Stimulated activated CD8-positive, alpha-beta memory T cell treated with anti-CD3 and anti-CD28 coated beads, Interleukin-15, amount 100 ng/mL, for 48 hours (primary cell): ENCODE measurements around the gene SNX21.
A peak's percentile ranks its signal among the peaks of the same experiment; 100 is the strongest.
"Not testable (repeated sequence)": the region's sequence is repeated elsewhere in the genome, so short reads cannot be mapped to it uniquely, and the experiment has no call there.

ENCODE experiments used
- DNase-seq, 2 donors: peaks; one replicate each; pipeline ENCODE4 v3.0.0-alpha.2; 2020; ENCODE audit warnings: low read depth in 2 of 2

Gene SNX21

GRCh38 chr20:45823949-45824835 is 9.4 kb upstream of the SNX21 start:
- DNase-seq = peak; percentile 22 to 28

- no peak for DNase-seq
Observed at GRCh38 chr20:45826381-45827019, 7.1 kb upstream of the SNX21 start.

DNA sequence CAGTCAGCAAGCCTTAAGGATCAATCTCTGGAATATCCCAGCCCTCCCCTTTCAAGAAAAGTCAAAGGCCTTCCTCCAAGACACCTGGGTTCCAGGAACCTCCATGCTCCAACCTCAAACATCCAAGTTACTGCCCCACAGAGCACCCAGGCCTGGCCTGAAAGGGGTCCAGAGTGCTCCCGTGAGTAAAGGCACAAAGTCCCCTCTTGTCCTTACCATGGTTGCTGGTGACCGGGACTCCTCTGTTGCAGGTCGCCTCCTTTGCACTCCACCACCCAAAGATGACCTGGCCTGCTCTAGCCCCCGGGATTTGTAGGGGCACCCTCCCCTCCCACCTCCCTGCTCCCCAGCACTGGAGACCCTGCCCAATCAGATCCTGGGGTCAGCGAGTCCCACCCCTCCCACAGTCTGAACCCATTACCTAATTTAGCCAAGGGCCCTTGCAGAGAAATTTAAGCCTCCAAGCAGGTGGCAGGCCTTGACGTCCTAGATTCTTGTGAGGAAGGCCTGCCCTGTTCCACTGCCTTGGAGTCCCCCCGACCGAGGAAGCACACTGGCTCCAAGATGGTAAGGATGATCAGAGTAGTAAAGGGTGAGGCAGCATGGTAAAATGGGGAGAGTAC is 6.5 kb upstream of the SNX21 start, which contains the start of gene TNNC2:
Gene TNNC2, minus strand, starts transcription at position 283 of the 623 bp plus-strand sequence. Its CDS starts 64 bp downstream, at position 219.
- DNase-seq = no peak

DNA sequence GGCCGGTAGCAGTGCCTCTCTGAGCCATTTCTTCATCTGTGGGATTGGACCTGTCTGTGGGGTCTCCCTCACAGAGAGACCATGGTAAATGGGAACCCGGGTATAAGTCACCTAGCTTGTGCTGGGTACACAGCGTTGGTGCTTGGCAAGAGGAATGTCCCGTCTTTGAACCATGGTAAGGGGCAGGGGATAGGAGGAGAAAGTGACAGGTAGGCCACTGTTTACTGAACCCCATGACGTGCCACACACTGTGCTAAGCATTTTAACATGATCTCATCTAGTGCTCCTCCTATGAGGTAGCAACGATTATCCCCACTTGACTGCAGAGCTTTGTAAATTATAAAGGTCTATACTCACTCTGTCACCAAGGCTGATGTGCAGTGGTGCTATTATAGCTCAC is 5.9 kb upstream of the SNX21 start:
- DNase-seq = no peak

DNA sequence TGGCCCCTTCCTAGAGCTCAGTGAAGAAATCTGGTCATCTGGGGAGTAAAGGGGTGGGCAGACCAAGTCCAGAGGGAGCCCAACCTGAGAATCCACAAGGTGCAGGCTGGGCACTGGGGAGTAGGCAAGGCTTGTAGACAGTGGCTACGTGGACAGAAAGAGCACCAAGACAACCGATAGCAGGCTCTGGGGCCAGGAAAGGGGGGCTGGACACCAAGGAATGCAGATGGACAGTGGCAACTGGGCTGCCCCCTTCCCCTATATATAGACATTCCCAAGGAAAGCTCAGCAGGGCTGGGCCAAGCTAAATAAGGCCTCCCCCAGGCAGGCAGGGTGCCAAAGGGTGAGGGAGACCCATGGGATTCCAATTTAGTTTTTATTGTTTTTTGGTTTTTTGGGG is 5.0 kb upstream of the SNX21 start:
- no peak for DNase-seq

DNA sequence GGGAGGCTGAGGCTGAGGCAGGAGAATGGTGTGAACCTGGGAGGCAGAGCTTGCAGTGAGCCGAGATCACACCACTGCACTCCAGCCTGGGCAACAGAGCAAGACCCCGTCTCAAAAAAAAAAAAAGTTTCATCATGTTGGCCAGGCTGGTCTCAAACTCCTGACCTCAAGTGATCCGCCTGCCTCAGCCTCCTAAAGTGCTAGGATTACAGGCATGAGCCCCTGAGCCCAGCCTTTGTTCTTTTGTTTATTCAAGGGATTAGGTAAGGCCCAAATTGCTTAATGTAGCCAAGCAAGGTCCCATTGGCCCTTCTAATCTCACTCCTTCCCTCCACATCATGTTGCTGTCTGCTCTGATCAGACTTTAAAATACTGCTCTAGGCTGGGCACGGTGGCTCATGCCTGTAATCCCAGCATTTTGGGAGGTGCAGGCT is 3.9 kb upstream of the SNX21 start:
- DNase-seq = not testable (repeated sequence)

DNA sequence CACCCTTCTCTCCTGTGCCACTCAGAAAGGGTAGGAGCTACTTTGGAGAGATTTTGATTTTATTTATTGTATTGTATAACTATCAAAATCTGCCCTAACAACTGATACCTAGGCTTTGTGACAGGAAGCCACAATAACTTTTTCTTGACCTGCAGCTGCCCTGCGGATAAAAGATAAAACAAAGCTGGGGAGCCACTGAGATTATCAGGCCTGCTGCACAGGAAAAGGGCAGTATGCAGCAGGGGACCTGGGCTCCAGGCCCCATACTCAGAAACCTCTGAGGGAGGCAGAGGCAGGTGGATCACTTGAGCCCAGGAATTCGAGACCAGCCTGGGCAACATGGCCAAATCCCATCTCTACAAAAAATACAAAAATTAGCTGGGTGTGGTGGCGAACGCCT is 980 bp upstream of the SNX21 start:
- no peak for DNase-seq

- peak in 1 of 2 donors; percentile 35 for DNase-seq
Observed at GRCh38 chr20:45833883-45834796, 541 bp downstream of the SNX21 start.

DNA sequence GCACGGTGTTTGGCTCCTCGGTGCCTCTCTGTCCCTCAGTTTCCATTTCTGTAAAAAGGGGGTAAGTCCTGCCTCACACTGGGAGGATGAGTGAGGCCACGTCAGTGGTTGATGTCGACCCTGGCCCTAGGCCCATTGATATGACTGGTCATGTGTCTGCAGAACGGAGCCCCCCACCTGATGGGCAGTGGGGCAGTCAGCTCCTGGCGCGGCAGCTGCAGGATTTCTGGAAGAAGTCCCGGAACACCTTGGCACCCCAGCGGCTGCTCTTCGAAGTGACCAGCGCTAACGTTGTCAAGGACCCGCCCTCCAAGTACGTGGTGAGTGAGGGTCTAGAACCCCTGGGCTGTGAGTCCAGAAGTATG is 1.2 kb downstream of the SNX21 start:
- no peak for DNase-seq

DNA sequence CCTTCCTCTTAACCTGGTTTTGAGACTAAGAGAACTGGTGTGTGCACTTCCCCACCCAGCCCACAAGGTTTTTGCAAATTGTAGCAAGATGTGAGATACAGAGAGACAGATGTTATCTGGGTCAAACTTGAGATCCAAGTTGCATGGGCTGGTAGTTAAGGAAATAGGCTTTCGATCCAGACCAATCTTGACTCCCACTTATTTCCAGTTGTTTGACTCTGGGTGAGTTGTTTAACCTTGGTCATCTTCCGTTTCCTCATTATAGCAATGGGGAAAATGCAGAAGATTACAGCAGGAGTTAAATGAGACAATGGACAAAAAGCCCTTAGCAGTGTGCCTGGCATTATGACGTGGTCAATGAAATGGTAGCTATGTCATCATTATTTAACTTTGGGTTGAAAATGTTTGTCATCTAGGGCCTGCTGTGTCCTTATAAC is 1.7 kb downstream of the SNX21 start:
- no peak for DNase-seq

DNA sequence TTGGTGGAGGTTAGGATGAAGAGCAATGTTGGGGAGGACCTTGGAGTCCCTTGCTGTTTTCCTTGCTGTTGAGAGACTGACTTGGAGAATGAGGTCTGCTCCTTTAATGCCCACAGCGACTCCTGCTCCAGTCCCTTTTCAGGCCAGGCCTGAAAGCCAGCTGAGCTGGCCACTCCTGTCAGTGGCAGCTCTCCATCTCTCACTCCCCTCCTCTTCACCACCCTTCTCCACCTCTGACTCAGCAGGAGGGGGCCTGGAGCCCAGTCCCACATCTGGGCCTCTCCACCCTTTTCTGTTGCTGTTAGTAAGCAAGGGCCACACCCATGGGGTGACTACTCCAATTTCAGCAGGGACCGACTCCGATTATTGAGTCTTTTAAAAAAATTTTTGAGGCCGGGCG is 2.2 kb downstream of the SNX21 start:
- no peak for DNase-seq

DNA sequence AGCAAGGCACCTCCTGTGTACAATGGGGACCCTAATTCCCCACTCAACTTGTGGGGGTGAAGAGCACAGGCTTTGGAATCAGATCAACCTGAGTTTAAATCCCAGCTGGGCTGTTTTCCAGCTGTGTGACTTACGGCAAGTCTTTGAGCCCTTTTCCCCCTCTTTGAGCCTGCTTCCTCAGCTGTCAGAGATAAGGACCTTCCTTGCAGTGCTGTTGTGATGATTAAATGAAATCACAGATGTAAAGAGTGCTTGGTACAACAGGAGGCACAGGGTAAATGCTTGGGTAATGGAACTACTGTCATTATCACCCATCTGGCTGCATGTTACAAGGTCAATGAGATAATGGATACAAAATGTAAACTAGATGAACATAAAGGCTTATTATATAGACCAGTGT is 3.2 kb downstream of the SNX21 start:
- DNase-seq = no peak

GRCh38 chr20:45840700-45841198 is 7.2 kb downstream of the SNX21 start:
- DNase-seq = no peak

- DNase-seq = no peak
Observed at GRCh38 chr20:45841407-45842129, 8.0 kb downstream of the SNX21 start.

GRCh38 chr20:45842169-45842812 is 8.7 kb downstream of the SNX21 start:
- no peak for DNase-seq

DNA sequence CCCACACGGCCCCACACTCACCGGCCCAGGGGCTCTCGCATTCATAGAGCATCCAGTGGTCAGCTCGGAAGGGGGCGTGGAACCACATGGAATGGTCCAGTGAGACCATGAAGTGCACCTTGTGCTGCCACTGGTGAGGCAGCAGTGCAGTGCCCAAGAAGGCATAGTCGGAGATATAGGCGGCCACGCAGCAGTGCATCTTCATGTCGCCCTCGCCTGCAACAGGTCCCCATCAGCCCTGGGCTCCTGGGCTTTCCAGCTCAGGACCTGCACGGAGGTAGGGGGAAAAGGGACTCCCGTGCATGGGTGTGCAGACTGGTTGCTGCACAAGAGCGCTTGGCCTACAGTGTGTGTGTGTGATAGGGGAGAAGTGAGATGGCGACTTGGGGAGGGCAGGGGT is 9.9 kb downstream of the SNX21 start:
- DNase-seq = no peak

- no peak for DNase-seq
Observed at GRCh38 chr20:45845452-45845851, 11.9 kb downstream of the SNX21 start.

DNA sequence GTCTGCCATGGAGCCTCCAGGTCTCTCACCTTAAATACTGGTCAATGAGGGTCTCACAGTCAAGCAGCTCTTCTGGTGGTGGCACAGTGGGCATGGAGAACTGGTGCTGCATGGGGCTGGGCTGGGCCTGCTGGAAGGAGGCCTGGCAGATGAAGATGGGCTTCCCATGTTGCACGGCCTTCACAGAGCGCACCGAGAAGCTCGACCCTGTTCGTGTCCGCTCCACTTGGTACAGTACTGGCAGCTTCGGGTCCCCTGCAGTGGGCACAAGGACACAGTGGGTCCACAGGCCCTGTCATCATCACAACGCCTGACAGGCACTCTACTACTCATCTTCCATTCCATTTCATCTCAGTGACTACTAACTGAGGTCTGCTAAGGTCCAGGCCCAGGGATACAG is 14.8 kb downstream of the SNX21 start:
- no peak for DNase-seq

GRCh38 chr20:45848969-45849582 is 15.5 kb downstream of the SNX21 start:
- DNase-seq = no peak

- no peak for DNase-seq
Observed at GRCh38 chr20:45850238-45850637, 16.6 kb downstream of the SNX21 start.
